GM18526 (cell line): ENCODE data around the gene SOX9.

Experiments
- POLR2A ChIP-seq: IDR thresholded peaks from 3 replicates; pipeline ENCODE4 v1.6.1; 2011; ENCODE audit not compliant: insufficient read length; ENCODE audit errors: extremely low read depth

SOX9 gene

GRCh38 chr17:72135546-72136325 lies 14.9 kb downstream of the SOX9 start:
- TF ChIP-seq POLR2A: no peak

- TF ChIP-seq POLR2A: no peak
Measured at GRCh38 chr17:72136692-72137091, 15.9 kb downstream of the SOX9 start.

- TF ChIP-seq POLR2A: no peak
Measured at GRCh38 chr17:72137161-72137560, 16.3 kb downstream of the SOX9 start.

- no peak for TF ChIP-seq POLR2A
Measured at GRCh38 chr17:72139212-72139611, 18.4 kb downstream of the SOX9 start.

GRCh38 chr17:72141336-72141735 lies 20.5 kb downstream of the SOX9 start:
- no peak for TF ChIP-seq POLR2A

GRCh38 chr17:72142614-72143013 lies 21.8 kb downstream of the SOX9 start:
- TF ChIP-seq POLR2A: no peak

GRCh38 chr17:72143245-72143644 lies 22.4 kb downstream of the SOX9 start:
- no peak for TF ChIP-seq POLR2A

GRCh38 chr17:72144101-72144500 lies 23.3 kb downstream of the SOX9 start:
- TF ChIP-seq POLR2A: no peak

- no peak for TF ChIP-seq POLR2A
Measured at GRCh38 chr17:72145562-72145961, 24.7 kb downstream of the SOX9 start.

- TF ChIP-seq POLR2A: no peak
Measured at GRCh38 chr17:72145962-72146361, 25.1 kb downstream of the SOX9 start.

- no peak for TF ChIP-seq POLR2A
Measured at GRCh38 chr17:72146371-72146770, 25.6 kb downstream of the SOX9 start.

GRCh38 chr17:72150632-72151460 lies 30.0 kb downstream of the SOX9 start:
- no peak for TF ChIP-seq POLR2A

- no peak for TF ChIP-seq POLR2A
Measured at GRCh38 chr17:72151565-72152386, 31.0 kb downstream of the SOX9 start.

GRCh38 chr17:72152387-72152929 lies 31.6 kb downstream of the SOX9 start:
- TF ChIP-seq POLR2A: no peak
